Dedifferentiated amniotic fluid mesenchymal stem cell (primary cell): Measurements from ENCODE around the gene TMEM151A.
"Not testable (repeated sequence)": the region's sequence is repeated elsewhere in the genome, so short reads cannot be mapped to it uniquely, and the experiment has no call there.

Source experiments
- DNase-seq: peaks from one replicate; pipeline ENCODE4 v3.0.0-alpha.2; 2016; ENCODE audit errors: extremely low spot score

The TMEM151A gene

GRCh38 chr11:66291706-66292542 is at the start of gene TMEM151A:
Gene TMEM151A (plus strand): TSS chr11:66291894. CDS start chr11:66292014, 120 bp downstream.
- no peak for DNase-seq

- DNase-seq: no peak
Observed at GRCh38 chr11:66242095-66242765, 49.5 kb upstream of the TMEM151A start.

GRCh38 chr11:66243782-66244535 is 47.7 kb upstream of the TMEM151A start:
- no peak for DNase-seq

GRCh38 chr11:66247295-66247694 is 44.4 kb upstream of the TMEM151A start:
- DNase-seq: no peak

- DNase-seq: no peak
Observed at GRCh38 chr11:66247801-66248200, 43.9 kb upstream of the TMEM151A start.

- DNase-seq: no peak
Observed at GRCh38 chr11:66248903-66249302, 42.8 kb upstream of the TMEM151A start.

- DNase-seq: no peak
Observed at GRCh38 chr11:66251809-66252208, 39.9 kb upstream of the TMEM151A start.

GRCh38 chr11:66253081-66253480 is 38.6 kb upstream of the TMEM151A start:
- DNase-seq: not testable (repeated sequence)

- no peak for DNase-seq
Observed at GRCh38 chr11:66258473-66258893, 33.2 kb upstream of the TMEM151A start.

- no peak for DNase-seq
Observed at GRCh38 chr11:66259225-66259624, 32.5 kb upstream of the TMEM151A start.

- no peak for DNase-seq
Observed at GRCh38 chr11:66259956-66260355, 31.7 kb upstream of the TMEM151A start.

- no peak for DNase-seq
Observed at GRCh38 chr11:66261578-66261977, 30.1 kb upstream of the TMEM151A start.

- no peak for DNase-seq
Observed at GRCh38 chr11:66262191-66262590, 29.5 kb upstream of the TMEM151A start.

GRCh38 chr11:66262696-66263095 is 29.0 kb upstream of the TMEM151A start:
- DNase-seq: no peak

GRCh38 chr11:66263231-66263630 is 28.5 kb upstream of the TMEM151A start:
- DNase-seq: no peak

- DNase-seq: no peak
Observed at GRCh38 chr11:66263785-66264184, 27.9 kb upstream of the TMEM151A start.

- DNase-seq: no peak
Observed at GRCh38 chr11:66264383-66264782, 27.3 kb upstream of the TMEM151A start.

GRCh38 chr11:66264914-66265313 is 26.8 kb upstream of the TMEM151A start:
- DNase-seq: no peak

GRCh38 chr11:66265531-66266377 is 25.9 kb upstream of the TMEM151A start:
- no peak for DNase-seq

GRCh38 chr11:66266378-66267038 is 25.2 kb upstream of the TMEM151A start:
- DNase-seq: no peak

GRCh38 chr11:66267039-66267378 is 24.7 kb upstream of the TMEM151A start:
- no peak for DNase-seq
